Measurements from ENCODE around the gene SKAP1.

DNA sequence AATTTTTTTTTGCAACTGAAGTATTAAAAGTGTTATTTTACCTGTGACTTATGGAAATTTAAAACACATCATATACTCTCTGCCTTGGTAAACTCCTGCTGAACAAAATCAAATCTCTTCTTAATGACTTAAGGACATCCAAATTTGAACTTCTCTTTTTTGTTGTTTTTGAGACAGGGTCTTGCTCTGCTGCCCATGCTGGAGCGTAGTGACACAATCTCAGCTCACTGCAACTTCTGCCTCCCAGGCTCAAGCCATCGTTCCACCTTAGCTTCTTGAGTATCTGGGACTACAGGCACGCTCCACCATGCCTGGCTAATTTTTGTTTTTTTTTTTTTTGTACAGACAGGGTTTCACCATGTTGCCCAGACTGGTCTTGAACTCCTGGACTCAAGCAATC, 56.1 kb downstream of the SKAP1 start:
- TF ChIP-seq TAF1 (IDR thresholded peaks at IDR 0.05; ENCODE audit: low read depth, low read length) (no peak), POLR2AphosphoS5 (IDR thresholded peaks at IDR 0.05; ENCODE audit: low read depth, low read length) (no peak), POLR2A (IDR thresholded peaks at IDR 0.05; ENCODE audit: low read depth, low read length) (no peak), SPI1 (IDR thresholded peaks at IDR 0.05; ENCODE audit: low read depth, low read length) (no peak), PAX5 (IDR thresholded peaks at IDR 0.05; ENCODE audit: insufficient read depth, low read length, severe bottlenecking) (no peak)
